RWPE2 (cell line): ENCODE data around the gene KRT39.

ENCODE experiments used
- ATAC-seq: fragments of 200-7000 bp; cut with Tn5 transposase; 3 replicates; pipeline ENCODE4 v1.9.1; 2021; ENCODE audit warnings: low read depth
- DNase-seq: peaks from one replicate; pipeline ENCODE4 v3.0.0-alpha.2; 2020; ENCODE audit warnings: low spot score
- H3K27ac ChIP-seq: fragments of 450-650 bp; 2 replicates; pipeline ENCODE4 v1.5.1; 2017; ENCODE audit warnings: mild to moderate bottlenecking; ENCODE audit not compliant: poor library complexity, severe bottlenecking
- H3K27me3 ChIP-seq: fragments of 250-450 bp; sonication (Bioruptor Pico); 2 replicates; pipeline ENCODE4 v1.5.1; 2021; ENCODE audit warnings: mild to moderate bottlenecking, moderate library complexity; ENCODE audit not compliant: insufficient read depth, poor library complexity, severe bottlenecking
- H3K36me3 ChIP-seq: fragments of 250-450 bp; sonication (Bioruptor Pico); 2 replicates; pipeline ENCODE4 v1.5.1; 2020; ENCODE audit warnings: low read depth, mild to moderate bottlenecking, moderate library complexity
- H3K4me1 ChIP-seq: fragments of 250-450 bp; sonication (Bioruptor Pico); 2 replicates; pipeline ENCODE4 v1.5.1; 2021; ENCODE audit warnings: mild to moderate bottlenecking, moderate library complexity; ENCODE audit not compliant: insufficient read depth, poor library complexity, severe bottlenecking
- H3K4me3 ChIP-seq: fragments of 250-450 bp; sonication (Bioruptor Pico); 2 replicates; pipeline ENCODE4 v1.5.1; 2021; ENCODE audit warnings: mild to moderate bottlenecking, moderate library complexity; ENCODE audit not compliant: severe bottlenecking
- H3K9me3 ChIP-seq: fragments of 250-450 bp; sonication (Bioruptor Pico); 2 replicates; pipeline ENCODE4 v1.5.1; 2021; ENCODE audit warnings: mild to moderate bottlenecking, moderate library complexity; ENCODE audit not compliant: severe bottlenecking
- CTCF ChIP-seq: fragments of 450-650 bp; IDR thresholded peaks from one replicate; pipeline ENCODE4 v1.5.1; 2017; ENCODE audit warnings: mild to moderate bottlenecking, moderate library complexity; ENCODE audit not compliant: poor library complexity, severe bottlenecking

Gene KRT39

GRCh38 chr17:40986920-40987319 lies 20.2 kb upstream of the KRT39 start:
- TF ChIP-seq CTCF: no peak
- no peak overlapping the region for H3K27ac ChIP-seq
- H3K27me3 ChIP-seq: no peaks in the 10 kb centered on the region
- no peak for ATAC-seq
- H3K36me3 ChIP-seq: no peaks in the 10 kb centered on the region
- H3K4me1 ChIP-seq: no peaks in the 10 kb centered on the region
- no peaks in the 10 kb centered on the region for H3K9me3 ChIP-seq
- no peak for DNase-seq
- H3K4me3 ChIP-seq: no peak overlapping the region

- DNase-seq: no peak
- no peak for TF ChIP-seq CTCF
- Histone ChIP-seq H3K27me3 (no peaks in the 10 kb centered on the region), H3K36me3 (no peaks in the 10 kb centered on the region), H3K4me3 (no peak within 1 kb of the TSS), H3K9me3 (no peaks in the 10 kb centered on the region), H3K4me1 (no peaks in the 10 kb centered on the region), H3K27ac (no peak within 1 kb of the TSS)
- no peak for ATAC-seq
Observed at GRCh38 chr17:40984226-40984625, 17.5 kb upstream of the KRT39 start, which contains the start of gene KRT40. KRT40 (minus strand) TSS chr17:40984326; CDS start chr17:40984273, 53 bp downstream.

- H3K4me1 ChIP-seq: no peaks in the 10 kb centered on the region
- ATAC-seq: no peak
Observed at GRCh38 chr17:40981115-40981514, 14.4 kb upstream of the KRT39 start.

GRCh38 chr17:40980596-40980995 lies 13.8 kb upstream of the KRT39 start:
- no peak for DNase-seq
- Histone ChIP-seq H3K9me3 (no peaks in the 10 kb centered on the region), H3K4me3 (no peak overlapping the region), H3K27me3 (no peaks in the 10 kb centered on the region), H3K27ac (no peak overlapping the region), H3K36me3 (no peaks in the 10 kb centered on the region), H3K4me1 (no peaks in the 10 kb centered on the region)
- no peak for TF ChIP-seq CTCF
- no peak for ATAC-seq

More at GRCh38 chr17:40981115-40981514, 14.4 kb upstream of the KRT39 start:
- no peak overlapping the region for H3K27ac ChIP-seq
- no peak for TF ChIP-seq CTCF
- no peaks in the 10 kb centered on the region for H3K36me3 ChIP-seq
- no peaks in the 10 kb centered on the region for H3K27me3 ChIP-seq
- H3K4me3 ChIP-seq: no peak overlapping the region
- DNase-seq: no peak
- H3K9me3 ChIP-seq: no peaks in the 10 kb centered on the region

GRCh38 chr17:40980117-40980516 lies 13.4 kb upstream of the KRT39 start:
- Histone ChIP-seq H3K27ac (no peak overlapping the region), H3K4me3 (no peak overlapping the region), H3K36me3 (no peaks in the 10 kb centered on the region), H3K4me1 (no peaks in the 10 kb centered on the region), H3K9me3 (no peaks in the 10 kb centered on the region), H3K27me3 (no peaks in the 10 kb centered on the region)
- ATAC-seq (no peak), DNase-seq (no peak)
- no peak for TF ChIP-seq CTCF
